Sigmoid colon (tissue), 3 donors: Measurements from ENCODE around the gene NID2.

Experiments
- CTCF ChIP-seq, 4 experiments: fragments of 450-650 bp in 3 of 4; fragments of 200-600 bp in 1 of 4; IDR thresholded peaks; one replicate each; pipeline ENCODE4 v1.5.1; 2016 to 2019; ENCODE audit warnings: antibody characterized with exemption in 4 of 4, mild to moderate bottlenecking in 3 of 4, moderate library complexity in 2 of 4
- POLR2A ChIP-seq, 2 donors: fragments of 450-650 bp; IDR thresholded peaks; one replicate each; pipeline ENCODE4 v1.6.1; 2016; ENCODE audit warnings: antibody characterized with exemption in 2 of 2, mild to moderate bottlenecking in 2 of 2, moderate library complexity in 2 of 2

- TF ChIP-seq CTCF (IDR thresholded peaks at IDR 0.05): no peak
- TF ChIP-seq POLR2A (IDR thresholded peaks at IDR 0.05): no peak
Observed at GRCh38 chr14:52081964-52082363, 13.1 kb upstream of the NID2 start.
